K562 (cell line): ENCODE measurements around the gene SPHK2. TPM values are rescaled to one million over a fixed set of nuclear protein-coding genes. Genes with fewer than 3 reads are reported as not detected.

ENCODE experiments used
- ATF1 ChIP-seq, 2 experiments: fragments of 450-650 bp in 1 of 2; IDR thresholded peaks; 2 replicates each; pipeline ENCODE4 v1.6.1; 2016; ENCODE audit warnings: missing compliant biosample characterization in 1 of 2, missing genetic modification characterization in 1 of 2
- CEBPG ChIP-seq, 3 experiments: fragments of 200-800 bp in 1 of 3; sonication (Bioruptor generic) in 1 of 3; sonication (generic) in 1 of 3; formaldehyde crosslinking in 1 of 3; IDR thresholded peaks in 2 of 3; conservative IDR thresholded peaks in 1 of 3; 2 replicates each; pipeline versions ENCODE4 v1.6.1 to v1.8.0; 2016 to 2022; ENCODE audit warnings: missing compliant biosample characterization in 2 of 3, missing genetic modification characterization in 2 of 3, mild to moderate bottlenecking in 1 of 3, missing genetic modification reagents in 1 of 3
- ERF ChIP-seq: fragments of 450-650 bp; formaldehyde crosslinking; IDR thresholded peaks from 2 replicates; pipeline ENCODE4 v1.4.0; 2020; ENCODE audit warnings: mild to moderate bottlenecking, mixed read lengths
- GABPB1 ChIP-seq: sonication (generic); formaldehyde crosslinking; IDR thresholded peaks from 2 replicates; pipeline ENCODE4 v1.8.0; 2022; ENCODE audit warnings: mild to moderate bottlenecking, missing genetic modification reagents
- MAFF ChIP-seq: IDR thresholded peaks from 2 replicates; pipeline ENCODE4 v1.6.1; 2012; ENCODE audit warnings: low read length, improper control_type of control experiment
- RBM15 ChIP-seq: fragments of 200-400 bp; formaldehyde crosslinking; IDR thresholded peaks from 2 replicates; pipeline ENCODE4 v1.6.1; 2018; ENCODE audit warnings: mild to moderate bottlenecking, low read length, moderate library complexity; ENCODE audit not compliant: insufficient read depth
- RHOXF2B ChIP-seq: fragments of 250-450 bp; sonication (Bioruptor Pico); conservative IDR thresholded peaks from 2 replicates; pipeline ENCODE4 v1.5.1; 2021
- RREB1 ChIP-seq: fragments of 250-450 bp; sonication (Bioruptor Pico); IDR thresholded peaks from 2 replicates; pipeline ENCODE4 v1.4.0; 2020
- ZNF274 ChIP-seq: IDR thresholded peaks from 2 replicates; pipeline ENCODE4 v1.6.1; 2011; ENCODE audit warnings: low read depth, mild to moderate bottlenecking, low read length, moderate library complexity, borderline replicate concordance
- ZNF583 ChIP-seq: fragments of 250-450 bp; sonication (Bioruptor Pico); IDR thresholded peaks from 2 replicates; pipeline ENCODE4 v1.4.0; 2020
- ZSCAN32 ChIP-seq: fragments of 450-650 bp; formaldehyde crosslinking; IDR thresholded peaks from 2 replicates; pipeline ENCODE4 v1.4.0; 2020; ENCODE audit warnings: mild to moderate bottlenecking, moderate library complexity
- polyA plus RNA-seq, 8 experiments: library from polyadenylated mRNA; depleted of rRNA in 4 of 8; stranded (reverse) in 5 of 8; unstranded in 3 of 8; fragments of >200 nt; fragmentation: Nextera tagmentation in 2 of 8; fragmentation: Illumina TruSeq in 1 of 8; extraction: Ambion mirVana in 2 of 8; extraction: Trizol in 1 of 8; gene quantifications; 2 replicates each; pipeline versions ENCODE4 v1.2.1 to v1.2.3, GENCODE V29; 2011 to 2014; ENCODE audit warnings: inconsistent platforms in 1 of 8, missing spikeins in 1 of 8
- total RNA-seq, 7 experiments: library from RNA; depleted of rRNA in 6 of 7; stranded (reverse); fragments of >200 nt in 6 of 7; fragmentation: Illumina TruSeq in 2 of 7; extraction: Trizol in 2 of 7; gene quantifications; 2 replicates each; pipeline versions ENCODE4 v1.2.1 to v1.2.3, GENCODE V29; 2011 to 2021; ENCODE audit warnings: low replicate concordance in 1 of 7

Gene SPHK2
- total and polyA plus RNA-seq, 9 of the 15 experiments (the other 6 are each of a cell fraction or from before 2014, with no cell fraction given): 0.10 to 15.2 (median 2.9) TPM

- TF ChIP-seq ATF1 (CRISPR knock-in tag; IDR thresholded peaks at IDR 0.05) (no peak), ATF1 (tag; IDR thresholded peaks at IDR 0.05) (peak; percentile 41; the same call in 1 of the 2 replicates), ZSCAN32 (CRISPR knock-in tag) (no peak), RREB1 (no peak), CEBPG (CRISPR knock-in tag; IDR thresholded peaks at IDR 0.05) (no peak), CEBPG (tag; conservative IDR thresholded peaks at IDR 0.05 in 1 of 2, IDR thresholded peaks at IDR 0.05 in 1 of 2) (no peak), RBM15 (no peak), RHOXF2B (CRISPR knock-in tag) (no peak), ZNF274 (no peak), ZNF583 (CRISPR knock-in tag) (no peak), MAFF (peak; percentile 11; the same call in 1 of the 2 replicates), ERF (no peak), GABPB1 (peak; percentile 59; the same call in 1 of the 2 replicates)
Measured at GRCh38 chr19:48644839-48645619, 25.7 kb downstream of the SPHK2 start (continued).
